Measurements from ENCODE around the gene HERC3. TPM values are rescaled to one million over a fixed set of nuclear protein-coding genes. Genes with fewer than 3 reads are reported as not detected.

The HERC3 gene
- total and polyA plus RNA-seq, 4 experiments from 2014 or later, result 39.9 to 97.1 (median 70.2) TPM

GRCh38 chr4:88722276-88722780 lies 130.0 kb downstream of the HERC3 start:
- intact Hi-C loops (cut with micrococcal nuclease), result no loop called here
- peaks cover 0 to 3% of the 10 kb centered on the region in 2 donors for H3K9me3 ChIP-seq (ENCODE audit: control insufficient read depth in 1 of 2, low read length in 2 of 2)
- no peak overlapping the region for H3K4me3 ChIP-seq (ENCODE audit: low read length in 2 of 2)
- H3K27me3 ChIP-seq (ENCODE audit: insufficient read depth, low read length), result no peaks in the 10 kb centered on the region
- Mint-ChIP-seq H3K36me3 (peaks cover 56 to 79% of the 10 kb centered on the region in 2 donors), H3K9me3 (peaks cover 0 to 12% (median 7%) of the 10 kb centered on the region in 8 donors), H3K4me3 (no peak overlapping the region), H3K27ac (no peak overlapping the region), H3K4me1 (no peaks in the 10 kb centered on the region), H3K27me3 (no peaks in the 10 kb centered on the region)
- H3K4me1 ChIP-seq (ENCODE audit: insufficient read depth, low read length), result no peaks in the 10 kb centered on the region
- H3K36me3 ChIP-seq (ENCODE audit: insufficient read depth, low read length), result peaks cover 58% of the 10 kb centered on the region
- no peak for DNase-seq
- ChIA-PET POLR2A (ENCODE audit: partially characterized antibody) (no interaction called here), CTCF (ENCODE audit: partially characterized antibody) (interaction anchor here (1.3 to 1.5 kb wide), 3 partner anchors 9 to 26 kb away, joined by 3 to 4 read pairs (median 3); no protein-coding TSS in a partner anchor)
- no peak overlapping the region for H3K27ac ChIP-seq (ENCODE audit: low read depth, low read length)

- Histone ChIP-seq H3K36me3 (ENCODE audit: insufficient read depth, low read length) (peaks cover 58% of the 10 kb centered on the region), H3K9me3 (ENCODE audit: control insufficient read depth in 1 of 2, low read length in 2 of 2) (no peaks in the 10 kb centered on the region), H3K4me1 (ENCODE audit: insufficient read depth, low read length) (no peaks in the 10 kb centered on the region), H3K27me3 (ENCODE audit: insufficient read depth, low read length) (no peaks in the 10 kb centered on the region), H3K4me3 (ENCODE audit: low read length in 2 of 2) (no peak overlapping the region), H3K27ac (ENCODE audit: low read depth, low read length) (no peak overlapping the region)
- intact Hi-C loops (cut with micrococcal nuclease), result no loop called here
- Mint-ChIP-seq H3K27me3 (no peaks in the 10 kb centered on the region), H3K4me3 (no peak overlapping the region), H3K36me3 (peaks cover 55 to 79% of the 10 kb centered on the region in 2 donors), H3K9me3 (peaks cover 0 to 7% (median 2%) of the 10 kb centered on the region in 8 donors), H3K27ac (no peak overlapping the region), H3K4me1 (no peaks in the 10 kb centered on the region)
- ChIA-PET POLR2A (ENCODE audit: partially characterized antibody) (no interaction called here), CTCF (ENCODE audit: partially characterized antibody) (interaction anchor here (1.3 to 1.5 kb wide), 3 partner anchors 10 to 27 kb away, joined by 3 to 4 read pairs (median 3); no protein-coding TSS in a partner anchor)
- DNase-seq, result no peak
Measured at GRCh38 chr4:88722828-88723227, 130.5 kb downstream of the HERC3 start.

GRCh38 chr4:88724406-88724805 lies 132.1 kb downstream of the HERC3 start:
- no peak for DNase-seq
- ChIA-PET CTCF (ENCODE audit: partially characterized antibody) (no interaction called here), POLR2A (ENCODE audit: partially characterized antibody) (no interaction called here)
- H3K4me1 ChIP-seq (ENCODE audit: insufficient read depth, low read length), result no peaks in the 10 kb centered on the region
- H3K36me3 Mint-ChIP-seq, result peaks cover 48 to 76% of the 10 kb centered on the region in 2 donors
- no peaks in the 10 kb centered on the region for H3K27me3 ChIP-seq (ENCODE audit: insufficient read depth, low read length)
- H3K27ac Mint-ChIP-seq, result peak overlapping the region in 3 of 7 donors; percentile 22 to 64 (median 29)
- peaks cover 59% of the 10 kb centered on the region for H3K36me3 ChIP-seq (ENCODE audit: insufficient read depth, low read length)
- no peaks in the 10 kb centered on the region for H3K27me3 Mint-ChIP-seq
- no peak overlapping the region for H3K27ac ChIP-seq (ENCODE audit: low read depth, low read length)
- intact Hi-C loops (cut with micrococcal nuclease), result no loop called here
- no peaks in the 10 kb centered on the region for H3K4me1 Mint-ChIP-seq
- no peaks in the 10 kb centered on the region for H3K9me3 Mint-ChIP-seq
- H3K9me3 ChIP-seq (ENCODE audit: control insufficient read depth in 1 of 2, low read length in 2 of 2), result no peaks in the 10 kb centered on the region
- no peak overlapping the region for H3K4me3 Mint-ChIP-seq
- no peak overlapping the region for H3K4me3 ChIP-seq (ENCODE audit: low read length in 2 of 2)

GRCh38 chr4:88725143-88725542 lies 132.9 kb downstream of the HERC3 start:
- H3K36me3 Mint-ChIP-seq, result peaks cover 48 to 72% of the 10 kb centered on the region in 2 donors
- CTCF ChIA-PET (ENCODE audit: partially characterized antibody), result interaction anchor here (1.3 to 1.8 kb wide), 2 partner anchors 8 to 185 kb away, joined by 3 to 4 read pairs; no protein-coding TSS in a partner anchor

GRCh38 chr4:88725986-88726385 lies 133.7 kb downstream of the HERC3 start:
- ChIA-PET POLR2A (ENCODE audit: partially characterized antibody) (no interaction called here), CTCF (ENCODE audit: partially characterized antibody) (interaction anchor here (1.3 to 1.8 kb wide), 2 partner anchors 9 to 186 kb away, joined by 3 to 4 read pairs; no protein-coding TSS in a partner anchor)
- intact Hi-C loops (cut with micrococcal nuclease), result no loop called here
- no peak for DNase-seq
- peak overlapping the region in 1 of 8 donors; percentile 45 for H3K4me3 Mint-ChIP-seq
- Histone ChIP-seq H3K4me1 (ENCODE audit: insufficient read depth, low read length) (no peaks in the 10 kb centered on the region), H3K27ac (ENCODE audit: low read depth, low read length) (no peak overlapping the region), H3K4me3 (ENCODE audit: low read length in 2 of 2) (no peak overlapping the region), H3K27me3 (ENCODE audit: insufficient read depth, low read length) (no peaks in the 10 kb centered on the region), H3K36me3 (ENCODE audit: insufficient read depth, low read length) (peaks cover 58% of the 10 kb centered on the region), H3K9me3 (ENCODE audit: control insufficient read depth in 1 of 2, low read length in 2 of 2) (no peaks in the 10 kb centered on the region)
- no peaks in the 10 kb centered on the region for H3K27me3 Mint-ChIP-seq
- H3K27ac Mint-ChIP-seq, result peak overlapping the region in 1 of 7 donors; percentile 53
- H3K9me3 Mint-ChIP-seq, result no peaks in the 10 kb centered on the region
- H3K4me1 Mint-ChIP-seq, result no peaks in the 10 kb centered on the region
- H3K36me3 Mint-ChIP-seq, result peaks cover 43 to 71% of the 10 kb centered on the region in 2 donors

More at GRCh38 chr4:88725143-88725542, 132.9 kb downstream of the HERC3 start:
- Mint-ChIP-seq H3K27me3 (no peaks in the 10 kb centered on the region), H3K27ac (no peak overlapping the region), H3K9me3 (no peaks in the 10 kb centered on the region), H3K4me3 (no peak overlapping the region), H3K4me1 (no peaks in the 10 kb centered on the region)
- DNase-seq, result no peak
- no peaks in the 10 kb centered on the region for H3K27me3 ChIP-seq (ENCODE audit: insufficient read depth, low read length)
- H3K27ac ChIP-seq (ENCODE audit: low read depth, low read length), result no peak overlapping the region
- H3K36me3 ChIP-seq (ENCODE audit: insufficient read depth, low read length), result peaks cover 63% of the 10 kb centered on the region
- H3K4me3 ChIP-seq (ENCODE audit: low read length in 2 of 2), result no peak overlapping the region
- H3K9me3 ChIP-seq (ENCODE audit: control insufficient read depth in 1 of 2, low read length in 2 of 2), result no peaks in the 10 kb centered on the region
- no peaks in the 10 kb centered on the region for H3K4me1 ChIP-seq (ENCODE audit: insufficient read depth, low read length)
- intact Hi-C loops (cut with micrococcal nuclease), result no loop called here
- POLR2A ChIA-PET (ENCODE audit: partially characterized antibody), result no interaction called here

- H3K27ac ChIP-seq (ENCODE audit: low read depth, low read length), result no peak overlapping the region
- H3K4me1 ChIP-seq (ENCODE audit: insufficient read depth, low read length), result no peaks in the 10 kb centered on the region
- Mint-ChIP-seq H3K4me3 (no peak overlapping the region), H3K27me3 (no peaks in the 10 kb centered on the region), H3K36me3 (peaks cover 39 to 56% of the 10 kb centered on the region in 2 donors), H3K9me3 (no peaks in the 10 kb centered on the region), H3K27ac (peak overlapping the region in 3 of 7 donors; percentile 6 to 69 (median 60)), H3K4me1 (no peaks in the 10 kb centered on the region)
- POLR2A ChIA-PET (ENCODE audit: partially characterized antibody), result no interaction called here
- H3K4me3 ChIP-seq (ENCODE audit: low read length in 2 of 2), result no peak overlapping the region
- peaks cover 39% of the 10 kb centered on the region for H3K36me3 ChIP-seq (ENCODE audit: insufficient read depth, low read length)
- CTCF ChIA-PET (ENCODE audit: partially characterized antibody), result interaction anchor here (1.0 kb wide), 1 partner anchor 29 kb away, joined by 3 read pairs; no protein-coding TSS in a partner anchor
- intact Hi-C loops (cut with micrococcal nuclease), result no loop called here
- DNase-seq, result no peak
- no peaks in the 10 kb centered on the region for H3K9me3 ChIP-seq (ENCODE audit: control insufficient read depth in 1 of 2, low read length in 2 of 2)
- H3K27me3 ChIP-seq (ENCODE audit: insufficient read depth, low read length), result no peaks in the 10 kb centered on the region
Measured at GRCh38 chr4:88728146-88728545, 135.9 kb downstream of the HERC3 start.

- POLR2A ChIA-PET (ENCODE audit: partially characterized antibody), result no interaction called here
Measured at GRCh38 chr4:88729146-88729760, 137.0 kb downstream of the HERC3 start.

More at GRCh38 chr4:88729146-88729760, 137.0 kb downstream of the HERC3 start:
- intact Hi-C loops (cut with micrococcal nuclease), result no loop called here
- Mint-ChIP-seq H3K36me3 (peaks cover 35 to 48% of the 10 kb centered on the region in 2 donors), H3K9me3 (no peaks in the 10 kb centered on the region), H3K27me3 (no peaks in the 10 kb centered on the region), H3K27ac (peak overlapping the region in 1 of 7 donors; percentile 29), H3K4me1 (no peaks in the 10 kb centered on the region), H3K4me3 (no peak overlapping the region)
- DNase-seq, result no peak
- Histone ChIP-seq H3K4me1 (ENCODE audit: insufficient read depth, low read length) (no peaks in the 10 kb centered on the region), H3K9me3 (ENCODE audit: control insufficient read depth in 1 of 2, low read length in 2 of 2) (no peaks in the 10 kb centered on the region), H3K27ac (ENCODE audit: low read depth, low read length) (no peak overlapping the region), H3K27me3 (ENCODE audit: insufficient read depth, low read length) (no peaks in the 10 kb centered on the region), H3K4me3 (ENCODE audit: low read length in 2 of 2) (no peak overlapping the region), H3K36me3 (ENCODE audit: insufficient read depth, low read length) (peaks cover 30% of the 10 kb centered on the region)
- CTCF ChIA-PET (ENCODE audit: partially characterized antibody), result no interaction called here

Measured in CD4-positive, alpha-beta memory T cell (primary cell).